Measurements from ENCODE around the gene CAVIN1.

CAVIN1 gene

DNA sequence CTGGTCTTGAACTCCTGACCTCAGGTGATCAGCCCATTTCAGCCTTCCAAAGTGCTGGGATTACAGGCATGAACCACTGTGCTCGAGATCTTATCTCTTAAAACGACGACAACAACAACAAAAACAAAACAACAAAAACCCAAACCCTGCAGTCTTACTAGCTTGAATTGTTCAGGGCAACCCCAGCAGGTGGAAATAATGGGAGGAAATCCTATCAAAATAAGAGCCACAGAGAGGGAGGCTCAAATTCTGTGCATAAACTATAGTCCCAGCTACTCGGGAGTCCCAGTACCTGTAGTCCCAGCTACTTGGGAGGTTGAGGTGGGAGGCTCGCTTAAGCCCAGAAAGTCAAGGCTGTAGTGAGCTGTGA is 19.1 kb upstream of the CAVIN1 start:
- no peak for DNase-seq (ENCODE audit: low read depth)
- H3K4me3 ChIP-seq (ENCODE audit: low read depth, low read length), result no peak overlapping the region
- TF ChIP-seq, protein P1, sequence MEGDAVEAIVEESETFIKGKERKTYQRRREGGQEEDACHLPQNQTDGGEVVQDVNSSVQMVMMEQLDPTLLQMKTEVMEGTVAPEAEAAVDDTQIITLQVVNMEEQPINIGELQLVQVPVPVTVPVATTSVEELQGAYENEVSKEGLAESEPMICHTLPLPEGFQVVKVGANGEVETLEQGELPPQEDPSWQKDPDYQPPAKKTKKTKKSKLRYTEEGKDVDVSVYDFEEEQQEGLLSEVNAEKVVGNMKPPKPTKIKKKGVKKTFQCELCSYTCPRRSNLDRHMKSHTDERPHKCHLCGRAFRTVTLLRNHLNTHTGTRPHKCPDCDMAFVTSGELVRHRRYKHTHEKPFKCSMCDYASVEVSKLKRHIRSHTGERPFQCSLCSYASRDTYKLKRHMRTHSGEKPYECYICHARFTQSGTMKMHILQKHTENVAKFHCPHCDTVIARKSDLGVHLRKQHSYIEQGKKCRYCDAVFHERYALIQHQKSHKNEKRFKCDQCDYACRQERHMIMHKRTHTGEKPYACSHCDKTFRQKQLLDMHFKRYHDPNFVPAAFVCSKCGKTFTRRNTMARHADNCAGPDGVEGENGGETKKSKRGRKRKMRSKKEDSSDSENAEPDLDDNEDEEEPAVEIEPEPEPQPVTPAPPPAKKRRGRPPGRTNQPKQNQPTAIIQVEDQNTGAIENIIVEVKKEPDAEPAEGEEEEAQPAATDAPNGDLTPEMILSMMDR (IDR thresholded peaks at IDR 0.05; ENCODE audit: low read depth, low read length, missing control alignments), result no peak
- in situ Hi-C loops (cut with HindIII; ENCODE audit: low sequenced_read_pairs), result no loop called here

DNA sequence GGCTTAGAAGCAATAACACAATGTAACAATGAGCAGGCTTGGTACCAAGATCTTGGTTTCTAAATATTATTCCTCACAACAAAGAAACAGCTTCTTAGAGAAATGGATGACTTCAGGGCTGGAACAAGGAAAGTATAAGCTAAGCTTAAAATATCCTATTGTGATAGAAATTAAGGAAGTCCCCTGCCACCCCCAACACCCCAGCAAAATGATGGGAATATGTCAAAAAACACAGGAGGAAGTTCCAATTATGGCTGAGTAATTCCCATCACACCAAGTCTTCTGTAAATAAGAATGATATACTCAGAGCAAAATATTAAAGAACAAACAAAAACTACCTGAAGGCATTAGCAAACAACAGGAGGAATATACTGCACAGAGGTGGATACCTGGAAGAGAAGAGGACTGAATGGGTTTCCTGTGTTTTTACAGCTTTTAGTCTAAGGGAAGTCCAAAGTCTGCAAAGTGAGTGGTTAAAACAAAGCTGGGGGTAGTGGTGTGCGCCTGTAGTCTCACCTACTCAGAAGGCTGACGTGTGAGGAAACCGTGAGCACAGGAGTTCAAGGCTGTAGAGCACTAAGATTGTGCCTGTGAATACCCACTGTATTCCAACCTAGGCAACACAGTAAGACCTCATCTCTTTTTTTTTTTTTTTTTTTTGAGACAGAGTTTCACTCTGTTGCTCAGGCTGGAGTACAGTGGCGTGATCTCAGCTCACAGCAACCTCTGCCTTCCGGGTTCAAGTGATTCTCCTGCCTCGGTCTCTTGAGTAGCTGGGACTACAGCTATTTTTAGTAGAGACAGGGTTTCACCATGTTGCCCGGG is 18.5 kb upstream of the CAVIN1 start:
- H3K4me3 ChIP-seq (ENCODE audit: low read depth, low read length), result no peak overlapping the region
- in situ Hi-C loops (cut with HindIII; ENCODE audit: low sequenced_read_pairs), result no loop called here
- TF ChIP-seq, protein P1 (IDR thresholded peaks at IDR 0.05; ENCODE audit: low read depth, low read length, missing control alignments), result no peak
- no peak for DNase-seq (ENCODE audit: low read depth)

DNA sequence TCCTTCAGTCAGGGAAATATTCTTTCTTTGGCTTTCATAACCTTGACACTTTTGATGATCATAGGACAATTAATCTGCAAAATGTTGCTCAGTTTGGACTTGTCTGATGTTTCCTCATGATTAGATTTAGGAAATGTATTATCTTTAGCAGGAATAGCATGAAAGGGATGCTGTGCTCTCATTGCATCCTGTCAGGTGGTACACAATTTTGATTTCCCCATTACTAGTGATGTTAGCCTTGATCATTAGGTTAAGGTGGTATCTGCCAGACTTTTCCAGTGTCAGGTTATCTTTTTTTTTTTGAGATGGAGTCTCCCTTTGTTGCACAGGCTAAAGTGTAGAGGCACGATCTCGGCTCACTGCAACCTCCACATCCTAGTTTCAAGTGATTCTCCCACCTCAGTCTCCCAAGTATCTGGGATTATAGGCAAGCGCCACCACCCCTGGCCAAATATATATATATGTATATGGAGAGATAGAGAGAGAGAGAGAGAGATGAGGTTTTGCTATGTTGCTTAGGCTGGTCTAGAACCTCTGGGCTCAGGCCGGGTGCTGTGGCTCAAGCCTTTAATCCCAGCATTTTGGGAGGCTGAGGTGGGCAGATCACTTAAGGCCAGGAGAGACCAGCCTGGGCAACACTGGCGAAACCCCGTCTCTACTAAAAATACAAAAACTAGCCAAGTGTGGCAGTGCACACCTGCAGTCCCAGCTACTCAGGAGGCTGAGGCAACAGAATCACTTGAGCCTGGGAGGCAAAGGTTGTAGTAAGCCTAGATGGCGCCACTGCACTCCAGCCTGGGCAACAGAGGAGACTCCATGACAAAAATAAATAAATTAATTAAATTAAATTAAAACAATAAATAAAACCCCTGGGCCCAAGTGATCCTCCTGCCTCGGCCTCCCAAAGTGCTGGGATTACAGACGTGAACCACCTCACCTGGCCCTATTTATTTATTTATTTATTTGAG is 15.8 kb upstream of the CAVIN1 start:
- no peak for DNase-seq (ENCODE audit: low read depth)
- in situ Hi-C loops (cut with HindIII; ENCODE audit: low sequenced_read_pairs), result no loop called here
- H3K4me3 ChIP-seq (ENCODE audit: low read depth, low read length), result no peak overlapping the region
- TF ChIP-seq, protein P1 (IDR thresholded peaks at IDR 0.05; ENCODE audit: low read depth, low read length, missing control alignments), result peak; percentile 48

DNA sequence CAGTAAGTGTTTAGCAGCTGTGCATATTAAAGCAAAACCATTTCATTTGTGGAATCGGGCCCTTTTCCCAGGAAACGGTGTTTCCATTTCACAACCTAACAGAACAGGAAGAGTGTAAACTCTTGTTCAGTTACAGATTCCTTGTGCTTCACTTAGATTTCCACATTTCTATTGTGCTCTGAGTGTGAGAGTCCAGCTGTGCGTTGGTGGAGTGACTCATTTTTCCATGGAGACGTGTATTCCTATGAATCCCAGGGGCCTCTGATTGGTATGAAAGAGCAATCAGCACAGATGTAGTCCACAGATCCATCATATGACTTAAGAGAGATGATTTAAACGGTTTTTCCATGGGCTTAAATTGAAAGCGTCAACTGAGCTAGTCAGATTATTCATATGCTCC is 13.3 kb upstream of the CAVIN1 start:
- peak; percentile 95 for DNase-seq (ENCODE audit: low read depth)
- H3K4me3 ChIP-seq (ENCODE audit: low read depth, low read length), result no peak overlapping the region
- TF ChIP-seq, protein P1 (IDR thresholded peaks at IDR 0.05; ENCODE audit: low read depth, low read length, missing control alignments), result no peak
- in situ Hi-C loops (cut with HindIII; ENCODE audit: low sequenced_read_pairs), result no loop called here

DNA sequence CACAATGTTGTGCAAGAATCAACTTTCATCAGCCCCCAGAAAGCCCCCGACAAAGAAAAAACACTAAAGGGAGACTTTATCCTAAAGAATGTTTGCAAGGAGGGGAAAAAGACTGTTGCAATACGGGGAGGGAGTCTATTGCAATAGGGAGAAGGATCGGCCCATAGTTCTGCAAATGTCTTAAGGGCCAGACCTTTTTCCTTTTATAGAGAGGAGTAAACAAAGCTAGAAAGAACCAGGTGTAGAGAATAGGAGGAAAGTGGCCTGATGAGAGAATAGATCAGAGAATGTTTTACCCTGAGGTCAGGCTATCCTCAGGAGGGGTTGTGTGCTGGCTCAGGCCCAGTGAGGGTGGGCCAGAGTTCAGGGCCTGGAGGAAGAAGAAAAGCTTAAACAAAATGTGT is 8.7 kb upstream of the CAVIN1 start:
- DNase-seq (ENCODE audit: low read depth), result no peak
- TF ChIP-seq, protein P1 (IDR thresholded peaks at IDR 0.05; ENCODE audit: low read depth, low read length, missing control alignments), result no peak

DNA sequence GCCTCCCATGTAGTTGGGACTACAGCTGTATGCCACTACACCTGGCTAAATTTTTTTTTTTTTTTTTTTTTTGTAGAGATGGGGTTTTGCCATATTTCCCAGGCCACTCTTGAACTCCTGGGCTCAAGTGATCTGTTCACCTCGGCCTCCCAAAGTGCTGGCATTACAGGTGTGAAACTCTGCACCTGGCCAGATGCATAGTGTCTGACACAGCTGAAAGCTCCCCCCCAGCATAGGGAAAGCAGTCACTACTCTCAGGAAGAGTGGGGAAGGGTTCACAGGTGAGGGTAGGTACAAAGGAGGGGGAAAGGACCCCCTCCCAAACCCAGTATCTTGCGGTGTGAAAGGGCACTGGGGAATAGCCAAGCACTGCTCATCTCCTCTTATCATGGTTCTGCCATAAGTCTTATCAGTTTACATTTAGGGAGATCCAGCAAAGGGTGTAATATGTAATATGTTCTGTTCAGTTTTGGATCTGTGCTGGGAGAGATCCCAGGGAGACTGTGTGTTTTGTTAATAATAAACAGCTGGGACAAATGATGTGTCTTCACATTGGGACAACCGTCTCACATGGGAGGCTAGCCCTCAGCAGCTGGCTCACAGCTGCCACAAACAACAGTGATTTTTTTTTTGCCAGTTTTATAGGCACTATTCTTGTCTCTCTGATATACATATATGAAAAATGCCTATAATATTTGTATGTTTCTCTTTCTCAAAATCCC is 6.8 kb upstream of the CAVIN1 start:
- in situ Hi-C loops (cut with HindIII; ENCODE audit: low sequenced_read_pairs), result no loop called here
- TF ChIP-seq, protein P1 (IDR thresholded peaks at IDR 0.05; ENCODE audit: low read depth, low read length, missing control alignments), result no peak
- no peak overlapping the region for H3K4me3 ChIP-seq (ENCODE audit: low read depth, low read length)
- no peak for DNase-seq (ENCODE audit: low read depth)

More for the DNA sequence above, 8.7 kb upstream of the CAVIN1 start:
- no peak overlapping the region for H3K4me3 ChIP-seq (ENCODE audit: low read depth, low read length)
- in situ Hi-C loops (cut with HindIII; ENCODE audit: low sequenced_read_pairs), result no loop called here

All from astrocyte of the cerebellum (primary cell).